Spinal cord (tissue), 10 donors: ENCODE data around the gene NTN3. TPM values are rescaled to one million over a fixed set of nuclear protein-coding genes. Genes with fewer than 3 reads are reported as not detected.

Experiments used
- DNase-seq, 6 donors: peaks; one replicate each; pipeline versions ENCODE4 v3.0.0 to v3.0.0-alpha.2; 2013 to 2015; ENCODE audit warnings: low spot score in 6 of 6, low read depth in 4 of 6
- H3K27ac ChIP-seq: one replicate; pipeline ENCODE4 v1.5.1; 2013; ENCODE audit warnings: low read depth, low read length, control low read depth
- H3K27me3 ChIP-seq: one replicate; pipeline ENCODE4 v1.6.1; 2013; ENCODE audit warnings: low read length; ENCODE audit not compliant: control insufficient read depth, insufficient read depth
- H3K36me3 ChIP-seq: one replicate; pipeline ENCODE4 v1.6.1; 2013; ENCODE audit warnings: low read length; ENCODE audit not compliant: control insufficient read depth, insufficient read depth
- H3K4me1 ChIP-seq: one replicate; pipeline ENCODE4 v1.6.1; 2013; ENCODE audit warnings: low read length; ENCODE audit not compliant: control insufficient read depth, insufficient read depth
- H3K4me3 ChIP-seq: one replicate; pipeline ENCODE4 v1.5.1; 2013; ENCODE audit warnings: low read depth, low read length, control low read depth
- H3K9me3 ChIP-seq: one replicate; pipeline ENCODE4 v1.6.1; 2013; ENCODE audit warnings: low read length; ENCODE audit not compliant: control insufficient read depth, insufficient read depth
- WGBS: methylation state at CpG from one replicate; pipeline ENCODE4 v1.1.5; 2013; ENCODE audit warnings: missing lambda C conversion rate; ENCODE audit not compliant: insufficient coverage; 5-methylcytosine and 5-hydroxymethylcytosine counted together
- polyA plus RNA-seq, 2 donors: library from polyadenylated mRNA; unstranded; fragments of 120-200 nt; gene quantifications; one replicate each; pipeline ENCODE4 v1.2.1, GENCODE V29; 2013; ENCODE audit not compliant: insufficient read length in 2 of 2
- total RNA-seq, 2 donors: library from RNA; depleted of rRNA in 1 of 2; stranded (reverse); fragments of 120-200 nt in 1 of 2; fragments of >200 nt in 1 of 2; gene quantifications; one replicate each; pipeline versions ENCODE4 v1.2.3 to v1.2.4, GENCODE V29; 2013 to 2014
- donor health status: healthy.

NTN3 gene
- total and polyA plus RNA-seq, 4 donors = 1.6 to 3.9 (median 3.0) TPM

DNA sequence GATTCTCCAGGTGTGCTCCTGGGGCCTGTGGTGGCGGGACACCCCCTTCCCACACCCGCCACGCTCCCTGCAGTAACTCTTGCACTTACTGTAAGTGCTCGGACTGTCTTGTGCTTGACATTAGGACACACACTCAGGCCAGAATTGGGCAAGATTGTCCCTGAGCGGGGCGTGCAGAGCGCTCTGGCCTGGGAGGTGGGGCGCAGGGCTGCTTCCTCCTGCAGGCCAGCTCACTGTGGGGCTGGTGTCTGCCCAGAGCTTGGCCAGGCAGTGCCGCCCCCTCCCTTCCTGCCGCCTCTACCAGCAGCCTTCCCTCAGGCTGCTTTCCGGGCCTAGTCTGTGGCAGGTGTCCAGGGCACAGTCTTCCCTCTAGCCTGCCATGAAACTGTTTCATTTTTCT is 36.6 kb downstream of the NTN3 start:
- DNase-seq = no peak
- Histone ChIP-seq H3K9me3 (no peaks in the 10 kb centered on the region), H3K36me3 (peaks cover 32% of the 10 kb centered on the region), H3K27me3 (no peaks in the 10 kb centered on the region), H3K4me1 (peaks cover 19% of the 10 kb centered on the region), H3K4me3 (no peak overlapping the region), H3K27ac (no peak overlapping the region)
- 94% methylated on average over 9 of the region's 11 CpGs for WGBS

DNA sequence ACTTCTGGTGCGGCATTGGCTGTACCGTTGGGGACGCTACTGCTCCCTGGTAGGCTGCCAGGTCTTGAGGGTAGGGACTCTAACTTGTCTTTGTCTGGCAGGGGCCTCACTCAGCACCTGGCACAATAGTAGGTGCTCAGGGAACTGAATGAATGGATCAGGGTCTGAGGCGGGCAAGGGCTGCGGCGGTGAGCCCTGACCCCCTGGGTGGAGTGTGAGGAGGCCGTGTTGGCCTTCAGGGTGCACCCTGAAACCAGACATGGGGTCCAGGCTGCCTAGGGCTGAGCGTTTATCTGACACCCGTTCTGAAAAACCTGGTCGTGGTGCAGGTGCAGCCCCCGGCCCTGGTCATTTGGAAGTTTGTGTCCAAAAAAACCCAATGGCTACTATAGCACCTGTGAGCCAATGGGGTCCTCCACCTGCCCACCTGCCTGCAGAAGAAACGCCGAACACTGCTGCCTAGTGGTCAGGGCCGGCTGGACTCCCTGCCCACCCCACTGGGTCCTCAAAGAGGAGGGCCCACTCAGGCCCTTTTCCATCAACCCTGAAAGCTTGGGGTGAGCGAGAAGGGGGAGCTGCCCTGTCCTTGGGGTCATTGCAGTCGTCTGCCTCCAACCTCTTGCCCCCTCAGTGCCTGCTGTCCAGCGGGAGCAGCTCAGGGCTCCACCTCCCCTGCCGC is 37.8 kb downstream of the NTN3 start:
- Histone ChIP-seq H3K36me3 (peaks cover 28% of the 10 kb centered on the region), H3K4me3 (no peak overlapping the region), H3K4me1 (peaks cover 22% of the 10 kb centered on the region), H3K27ac (no peak overlapping the region), H3K9me3 (no peaks in the 10 kb centered on the region), H3K27me3 (no peaks in the 10 kb centered on the region)
- DNase-seq = no peak
- 86% methylated on average over 16 of the region's 18 CpGs for WGBS

DNA sequence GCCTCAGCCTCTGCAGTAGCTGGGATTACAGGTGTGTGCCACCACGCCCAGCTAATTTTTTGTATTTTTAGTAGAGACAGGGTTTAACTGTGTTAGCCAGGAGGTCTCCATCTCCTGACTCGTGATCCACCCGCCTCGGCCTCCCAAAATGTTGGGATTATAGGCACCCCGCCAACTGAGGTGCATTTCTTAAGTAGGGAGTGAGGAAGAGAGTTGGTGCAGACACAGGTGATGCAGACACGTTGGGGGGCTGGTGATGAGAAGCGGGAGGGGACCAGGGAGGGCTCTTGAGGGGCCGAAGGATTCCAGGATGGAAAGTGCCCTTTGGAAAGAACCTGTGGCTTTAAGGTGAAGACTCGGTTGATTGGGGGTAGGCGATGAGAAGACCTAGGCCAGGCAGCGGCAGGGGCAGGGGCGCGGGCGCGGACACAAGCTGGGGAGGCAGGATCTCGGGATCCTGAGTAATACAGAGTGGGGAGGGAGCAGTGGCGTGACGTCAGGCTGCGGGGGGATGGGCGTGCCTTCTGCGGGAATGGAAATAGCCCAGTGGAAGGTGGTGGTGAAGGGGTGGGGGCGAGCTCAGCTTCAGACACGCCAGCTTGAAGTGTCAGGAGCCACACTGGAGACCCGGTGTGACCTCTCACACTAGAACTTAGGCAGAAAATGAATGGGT is 40.2 kb downstream of the NTN3 start:
- Histone ChIP-seq H3K27me3 (no peaks in the 10 kb centered on the region), H3K4me3 (no peak overlapping the region), H3K9me3 (no peaks in the 10 kb centered on the region), H3K36me3 (peaks cover 29% of the 10 kb centered on the region), H3K4me1 (peaks cover 40% of the 10 kb centered on the region), H3K27ac (no peak overlapping the region)
- DNase-seq = peak in 2 of 6 donors; percentile 46 to 47
- WGBS = 38% methylated on average over 24 of the region's 24 CpGs

DNA sequence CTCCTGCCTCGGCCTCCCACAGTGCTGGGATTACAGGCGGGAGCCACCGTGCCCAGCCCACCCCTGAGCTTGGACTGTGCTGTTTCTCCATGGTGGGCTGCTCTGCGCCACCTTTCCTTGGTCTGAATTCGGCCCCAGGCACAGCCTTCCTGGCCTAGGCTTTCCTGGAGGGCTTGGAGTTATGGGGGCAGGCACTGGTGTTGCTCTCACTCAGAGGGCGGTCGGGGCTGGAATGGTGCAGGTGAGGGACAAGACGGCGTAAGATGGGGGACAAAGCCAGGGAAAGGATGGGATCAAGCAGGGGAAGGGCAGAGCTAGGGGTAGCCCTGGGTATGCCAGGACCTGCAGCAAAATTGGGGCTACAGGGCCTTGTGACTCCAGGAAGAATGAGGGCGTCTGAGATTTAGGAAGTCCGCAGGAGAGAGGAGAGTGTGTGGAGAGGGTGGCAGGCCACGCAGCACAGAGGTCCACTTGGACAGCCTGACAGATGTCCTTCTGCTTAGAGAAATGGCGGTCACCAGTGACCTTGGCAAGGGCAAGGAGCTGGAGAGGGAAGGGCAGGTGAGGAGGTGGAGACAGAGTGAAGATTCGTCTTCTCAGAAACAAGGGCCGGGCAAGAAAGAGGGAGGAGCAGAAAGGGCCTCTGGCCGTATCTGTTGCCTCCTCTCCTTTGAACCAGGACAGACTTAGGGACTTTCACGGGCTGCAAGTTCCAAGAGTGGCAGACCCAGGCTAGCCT is 41.1 kb downstream of the NTN3 start:
- DNase-seq = no peak
- Histone ChIP-seq H3K27me3 (no peaks in the 10 kb centered on the region), H3K27ac (peak overlapping the region; percentile 63), H3K4me1 (peaks cover 49% of the 10 kb centered on the region), H3K4me3 (no peak overlapping the region), H3K9me3 (no peaks in the 10 kb centered on the region), H3K36me3 (peaks cover 29% of the 10 kb centered on the region)
- WGBS = 87% methylated on average over 17 of the region's 17 CpGs

DNA sequence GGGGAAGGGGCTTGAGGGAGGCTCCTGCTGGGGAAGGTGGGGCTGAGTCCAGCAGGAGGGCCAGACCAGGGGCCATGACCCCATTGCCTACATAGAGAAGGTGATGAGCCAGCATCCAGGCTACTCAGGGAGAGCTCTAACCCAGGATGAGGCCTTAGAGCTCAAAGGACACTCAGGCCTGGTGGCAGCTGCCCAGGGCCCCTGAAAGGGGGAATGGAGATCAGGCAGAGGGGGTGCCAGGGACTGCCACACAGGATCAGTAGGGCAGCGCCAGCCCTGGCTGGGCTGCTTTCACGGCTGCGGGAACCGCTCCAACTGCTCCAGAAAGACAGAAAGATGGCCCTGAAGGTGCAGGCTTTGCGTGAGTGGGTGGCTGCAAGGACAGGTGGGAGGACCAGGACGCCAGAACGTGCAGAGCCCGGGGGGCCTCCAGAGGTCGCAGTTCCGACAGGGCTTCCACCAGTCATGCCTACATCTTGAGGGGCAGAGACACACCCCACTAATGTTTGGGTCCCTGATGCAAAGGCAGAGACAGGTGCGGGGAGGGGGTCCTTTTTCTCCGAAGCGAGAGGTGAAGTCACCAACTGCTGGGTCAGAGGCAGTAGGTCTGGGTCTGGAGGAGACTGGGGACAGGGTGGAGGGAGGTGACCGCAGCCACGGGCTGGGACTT is 41.8 kb downstream of the NTN3 start:
- 10% methylated on average over 12 of the region's 15 CpGs for WGBS
- Histone ChIP-seq H3K4me1 (peaks cover 56% of the 10 kb centered on the region), H3K4me3 (peak overlapping the region; percentile 61), H3K27ac (peak overlapping the region; percentile 63), H3K27me3 (no peaks in the 10 kb centered on the region), H3K36me3 (peaks cover 27% of the 10 kb centered on the region), H3K9me3 (no peaks in the 10 kb centered on the region)
- peak in 1 of 6 donors; percentile 43 for DNase-seq

DNA sequence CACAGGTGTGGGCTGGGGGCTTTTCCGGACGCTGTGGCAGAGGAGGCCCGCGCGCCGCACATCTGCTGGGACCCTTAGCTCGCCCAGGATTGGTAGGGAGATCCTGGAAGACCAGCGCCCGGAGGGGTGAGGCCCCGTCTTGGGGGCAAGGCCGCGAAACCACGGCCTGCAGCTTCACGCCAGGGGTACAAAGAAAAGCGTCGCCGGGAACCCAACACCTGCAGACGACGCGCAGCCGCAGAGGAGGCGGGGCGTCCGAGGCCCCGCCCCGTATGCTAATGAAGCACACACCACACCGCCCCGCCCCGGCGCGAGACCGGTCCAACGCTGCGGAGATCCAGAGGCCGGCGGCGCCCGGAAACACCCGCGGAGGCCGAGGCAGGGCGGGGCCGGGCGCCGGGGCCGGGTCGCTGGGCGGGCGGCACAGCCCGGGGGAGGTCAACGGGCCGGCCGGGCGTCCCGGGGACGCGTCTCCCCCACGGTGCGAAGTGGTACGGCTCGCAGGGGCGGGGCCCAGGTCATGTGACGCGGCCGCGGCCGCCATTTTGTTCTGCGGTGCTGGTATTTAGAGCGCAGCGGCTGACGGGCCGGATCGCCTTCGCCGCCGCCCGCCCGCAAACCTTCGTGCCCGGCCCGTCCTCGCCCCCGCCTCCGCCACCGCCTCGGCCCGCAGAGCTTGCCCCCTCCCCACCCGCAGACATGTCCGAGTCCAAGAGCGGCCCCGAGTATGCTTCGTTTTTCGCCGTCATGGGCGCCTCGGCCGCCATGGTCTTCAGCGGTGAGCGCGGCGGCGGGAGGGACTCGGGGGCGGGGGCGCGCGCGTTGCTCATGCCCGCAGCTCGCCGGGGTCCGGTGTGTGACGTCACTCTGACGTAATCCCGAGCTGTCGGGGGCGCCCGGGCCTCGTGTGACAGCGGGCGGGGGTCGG is 42.6 kb downstream of the NTN3 start, which contains the start of gene ATP6V0C:
TSS of gene ATP6V0C (plus strand) at position 548 of the 928 bp plus-strand sequence. CDS start at position 700, 152 bp downstream.
- H3K9me3 ChIP-seq = no peaks in the 10 kb centered on the region

DNA sequence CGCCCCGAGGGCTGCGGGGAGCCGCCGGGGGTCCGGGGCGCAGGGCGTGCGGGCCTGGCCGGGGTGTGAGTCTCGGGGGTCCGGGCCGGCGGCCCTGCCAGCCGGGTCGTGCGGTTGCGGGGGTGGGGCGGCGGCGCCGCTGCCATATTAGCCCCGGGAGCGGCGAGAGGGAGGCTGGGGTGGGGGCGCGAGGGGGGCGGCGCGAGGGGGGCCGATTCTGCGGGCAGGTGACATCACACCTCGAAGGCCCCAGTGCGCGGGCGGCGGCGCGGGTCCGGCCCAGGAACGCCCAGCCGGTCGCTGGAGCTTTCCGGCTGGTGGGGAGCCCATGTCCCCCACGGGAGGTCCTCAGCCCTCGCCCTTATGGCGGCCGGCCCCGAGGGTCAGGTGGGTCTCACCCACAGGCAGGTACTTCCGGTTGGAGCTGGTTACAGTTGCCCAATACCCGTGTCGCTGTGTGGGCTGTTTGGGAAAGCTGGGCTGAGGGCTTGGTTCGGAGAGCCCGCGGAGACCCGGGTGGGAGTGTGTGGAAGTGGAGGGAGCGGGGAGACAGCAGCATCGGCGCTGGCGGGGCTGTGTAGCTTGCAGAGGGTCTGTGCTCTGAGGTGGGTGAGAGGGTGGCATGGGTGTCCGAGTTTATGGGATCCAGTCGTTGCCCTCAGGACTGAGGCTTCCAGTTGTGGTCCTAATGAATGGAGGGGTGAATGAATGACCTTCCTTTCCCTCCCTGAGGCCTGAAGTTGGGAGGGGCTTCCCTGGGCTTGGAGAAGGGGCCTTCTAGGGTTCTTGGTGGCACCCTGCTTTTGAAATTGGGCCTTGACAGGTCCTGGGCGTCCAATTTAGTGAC is 43.5 kb downstream of the NTN3 start:
- peaks cover 73% of the 10 kb centered on the region for H3K4me1 ChIP-seq
- peak in 1 of 6 donors; percentile 12 for DNase-seq
- WGBS = under 1% methylated on average over 58 of the region's 63 CpGs

More for the DNA sequence above, 42.6 kb downstream of the NTN3 start, which contains the start of gene ATP6V0C:
- peaks cover 64% of the 10 kb centered on the region for H3K4me1 ChIP-seq
- H3K27ac ChIP-seq = peak within 1 kb of the TSS; percentile 79
- peak; percentile 68 to 97 (median 82) for DNase-seq
- under 1% methylated on average over 120 of the region's 122 CpGs for WGBS
- H3K27me3 ChIP-seq = no peaks in the 10 kb centered on the region
- peaks cover 33% of the 10 kb centered on the region for H3K36me3 ChIP-seq
- H3K4me3 ChIP-seq = peak within 1 kb of the TSS; percentile 78

DNA sequence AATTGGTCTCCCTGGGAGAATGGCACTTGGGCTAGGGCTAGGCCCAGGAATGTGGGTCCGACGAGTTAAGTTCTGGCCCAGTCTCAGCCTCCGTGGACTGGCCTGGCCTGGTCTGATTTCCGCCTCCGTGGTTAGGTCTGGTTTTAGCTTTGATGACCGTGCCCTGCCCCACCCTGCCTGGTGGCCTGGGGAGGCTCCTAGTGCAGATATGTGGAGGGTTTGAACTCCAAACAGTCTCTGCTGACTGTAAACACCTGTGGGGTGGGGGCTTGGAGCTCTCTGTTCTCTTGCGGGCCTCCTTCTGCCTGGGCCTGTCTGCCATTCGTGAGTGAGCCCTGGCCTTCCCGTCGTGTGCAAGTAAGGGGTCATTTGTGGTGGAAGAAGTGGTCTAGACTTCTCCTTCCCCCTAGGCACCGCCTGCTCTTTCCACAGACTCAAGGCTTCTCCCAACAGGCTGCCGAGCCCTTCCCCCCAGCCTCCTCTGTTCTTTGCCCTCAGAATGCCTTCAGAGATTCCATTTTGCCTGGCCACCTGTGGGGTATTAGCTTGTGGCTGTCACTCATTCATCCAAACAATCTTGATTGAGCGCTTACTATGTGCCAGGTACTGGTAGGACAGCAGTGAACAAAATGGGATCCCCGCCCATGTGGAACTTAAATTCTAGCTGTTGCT is 44.2 kb downstream of the NTN3 start:
- Histone ChIP-seq H3K4me1 (peaks cover 78% of the 10 kb centered on the region), H3K9me3 (no peaks in the 10 kb centered on the region), H3K36me3 (peaks cover 37% of the 10 kb centered on the region), H3K4me3 (peak overlapping the region; percentile 78), H3K27me3 (no peaks in the 10 kb centered on the region), H3K27ac (peak overlapping the region; percentile 52)
- 59% methylated on average over 9 of the region's 14 CpGs for WGBS
- DNase-seq = no peak

More for the DNA sequence above, 43.5 kb downstream of the NTN3 start:
- Histone ChIP-seq H3K9me3 (no peaks in the 10 kb centered on the region), H3K27ac (peak overlapping the region; percentile 79), H3K36me3 (peaks cover 35% of the 10 kb centered on the region), H3K4me3 (peak overlapping the region; percentile 78), H3K27me3 (no peaks in the 10 kb centered on the region)
